Progenitor cell of endocrine pancreas (in vitro differentiated cells): ENCODE results near the gene EPN2. TPM values are rescaled to one million over a fixed set of nuclear protein-coding genes. Genes with fewer than 3 reads are reported as not detected.

Experiments
- DNase-seq: peaks from one replicate; pipeline ENCODE4 v3.0.0; 2021; ENCODE audit warnings: low spot score; ENCODE audit not compliant: unreplicated experiment
- H3K27ac Mint-ChIP-seq: 2 replicates; pipeline ENCODE4 v1.8.0; 2021; ENCODE audit warnings: mild to moderate bottlenecking, moderate library complexity, mixed read lengths
- H3K27me3 Mint-ChIP-seq: 2 replicates; pipeline ENCODE4 v1.8.0; 2021; ENCODE audit warnings: mixed read lengths
- H3K36me3 Mint-ChIP-seq: 2 replicates; pipeline ENCODE4 v1.8.0; 2022; ENCODE audit warnings: mixed read lengths; ENCODE audit not compliant: insufficient read depth
- H3K4me1 Mint-ChIP-seq: 2 replicates; pipeline ENCODE4 v1.8.0; 2021; ENCODE audit warnings: low read depth, mixed read lengths
- H3K4me3 Mint-ChIP-seq: 2 replicates; pipeline ENCODE4 v1.8.0; 2021; ENCODE audit warnings: low read depth, mild to moderate bottlenecking, moderate library complexity, mixed read lengths
- H3K9me3 Mint-ChIP-seq: 2 replicates; pipeline ENCODE4 v1.8.0; 2021; ENCODE audit warnings: low read depth, mixed read lengths
- total RNA-seq: library from RNA; stranded (reverse); gene quantifications from 2 replicates; pipeline ENCODE4 v1.2.1, GENCODE V29; 2021
- TF ChIP-seq, protein P1 (sequence below): fragments of 200-600 bp; sonication (generic); IDR thresholded peaks from one replicate; pipeline ENCODE4 v1.5.0; 2021; ENCODE audit warnings: antibody characterized with exemption, mild to moderate bottlenecking; ENCODE audit not compliant: unreplicated experiment

The EPN2 gene
- total RNA-seq, 1 donor from 2014 or later, result 49.8 TPM

DNA sequence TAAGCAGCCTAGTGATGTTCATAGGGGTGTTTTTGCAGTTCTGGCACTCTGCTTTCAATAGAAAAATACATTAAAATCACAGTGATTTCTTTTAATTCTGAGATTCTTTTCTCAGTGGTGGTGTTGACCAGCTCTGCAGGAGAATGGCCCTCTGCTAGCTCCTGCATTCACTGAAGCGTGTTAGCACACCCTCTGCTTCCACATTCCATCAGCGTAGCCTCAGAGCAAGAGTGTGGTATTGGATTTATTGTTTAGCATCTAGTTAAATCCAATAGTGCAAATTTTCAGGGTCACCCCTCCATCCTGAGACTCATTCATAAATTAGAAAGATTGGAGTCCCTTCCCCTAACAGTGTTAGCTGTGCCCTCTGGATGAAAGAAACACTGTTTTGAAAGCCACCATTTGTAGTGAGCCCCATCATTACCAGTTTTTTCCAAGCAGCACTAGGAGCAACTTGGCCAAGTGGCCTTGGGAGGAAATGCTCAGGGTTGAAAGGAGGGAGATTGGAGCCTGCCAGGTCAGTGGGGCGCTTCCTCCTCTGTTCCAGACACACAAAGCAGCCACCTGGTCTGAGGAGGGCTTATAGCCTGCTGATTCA is 79.7 kb downstream of the EPN2 start:
- Mint-ChIP-seq H3K4me3 (no peak overlapping the region), H3K27ac (peak overlapping the region; percentile 63)

DNA sequence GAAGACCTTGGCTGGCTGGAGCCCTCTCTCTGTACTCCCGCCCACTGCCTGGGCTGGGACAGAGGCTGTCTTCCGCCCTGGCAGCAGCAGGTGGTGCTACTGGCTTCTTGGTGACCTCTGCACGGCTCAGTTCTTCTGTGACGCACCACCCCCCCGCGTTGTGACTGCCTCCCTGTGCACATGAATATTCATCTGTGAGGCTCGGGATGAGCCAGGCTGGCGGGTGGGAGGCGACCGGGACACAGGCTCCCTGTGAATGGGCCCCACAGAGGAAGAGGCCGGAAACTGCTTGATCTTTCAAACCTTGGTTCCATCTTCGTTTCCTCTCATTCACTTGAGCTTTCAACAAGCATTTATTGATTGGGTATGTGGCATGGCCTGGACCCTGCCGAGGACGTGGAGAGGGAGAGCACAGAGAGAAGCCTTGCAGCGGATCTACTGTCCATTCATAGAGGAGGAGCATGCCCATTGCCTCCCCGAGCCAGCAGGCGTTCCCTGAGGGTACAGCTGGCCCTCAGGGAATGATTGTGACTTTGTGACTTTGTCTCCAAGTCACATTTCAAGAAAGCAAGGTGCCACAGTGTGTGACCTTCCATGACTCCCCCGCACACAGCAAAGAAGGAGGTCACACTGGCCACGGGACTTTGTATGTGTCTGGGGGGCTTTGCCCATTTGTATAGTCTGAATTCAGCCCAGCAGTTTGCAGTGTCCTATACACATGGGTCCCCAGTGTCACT is 80.4 kb downstream of the EPN2 start:
- peak; percentile 26 for DNase-seq
- peaks cover 2% of the 10 kb centered on the region for H3K36me3 Mint-ChIP-seq
- H3K27ac Mint-ChIP-seq, result no peak overlapping the region
- no peaks in the 10 kb centered on the region for H3K27me3 Mint-ChIP-seq
- H3K9me3 Mint-ChIP-seq, result no peaks in the 10 kb centered on the region
- no peak overlapping the region for H3K4me3 Mint-ChIP-seq
- TF ChIP-seq, protein P1, sequence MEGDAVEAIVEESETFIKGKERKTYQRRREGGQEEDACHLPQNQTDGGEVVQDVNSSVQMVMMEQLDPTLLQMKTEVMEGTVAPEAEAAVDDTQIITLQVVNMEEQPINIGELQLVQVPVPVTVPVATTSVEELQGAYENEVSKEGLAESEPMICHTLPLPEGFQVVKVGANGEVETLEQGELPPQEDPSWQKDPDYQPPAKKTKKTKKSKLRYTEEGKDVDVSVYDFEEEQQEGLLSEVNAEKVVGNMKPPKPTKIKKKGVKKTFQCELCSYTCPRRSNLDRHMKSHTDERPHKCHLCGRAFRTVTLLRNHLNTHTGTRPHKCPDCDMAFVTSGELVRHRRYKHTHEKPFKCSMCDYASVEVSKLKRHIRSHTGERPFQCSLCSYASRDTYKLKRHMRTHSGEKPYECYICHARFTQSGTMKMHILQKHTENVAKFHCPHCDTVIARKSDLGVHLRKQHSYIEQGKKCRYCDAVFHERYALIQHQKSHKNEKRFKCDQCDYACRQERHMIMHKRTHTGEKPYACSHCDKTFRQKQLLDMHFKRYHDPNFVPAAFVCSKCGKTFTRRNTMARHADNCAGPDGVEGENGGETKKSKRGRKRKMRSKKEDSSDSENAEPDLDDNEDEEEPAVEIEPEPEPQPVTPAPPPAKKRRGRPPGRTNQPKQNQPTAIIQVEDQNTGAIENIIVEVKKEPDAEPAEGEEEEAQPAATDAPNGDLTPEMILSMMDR, result peak; percentile 40
- H3K4me1 Mint-ChIP-seq, result peaks cover 7% of the 10 kb centered on the region

More for the DNA sequence above, 79.7 kb downstream of the EPN2 start:
- H3K4me1 Mint-ChIP-seq, result peaks cover 7% of the 10 kb centered on the region
- no peaks in the 10 kb centered on the region for H3K9me3 Mint-ChIP-seq
- no peaks in the 10 kb centered on the region for H3K27me3 Mint-ChIP-seq
- DNase-seq, result no peak
- TF ChIP-seq, protein P1, result no peak
- peaks cover 2% of the 10 kb centered on the region for H3K36me3 Mint-ChIP-seq

DNA sequence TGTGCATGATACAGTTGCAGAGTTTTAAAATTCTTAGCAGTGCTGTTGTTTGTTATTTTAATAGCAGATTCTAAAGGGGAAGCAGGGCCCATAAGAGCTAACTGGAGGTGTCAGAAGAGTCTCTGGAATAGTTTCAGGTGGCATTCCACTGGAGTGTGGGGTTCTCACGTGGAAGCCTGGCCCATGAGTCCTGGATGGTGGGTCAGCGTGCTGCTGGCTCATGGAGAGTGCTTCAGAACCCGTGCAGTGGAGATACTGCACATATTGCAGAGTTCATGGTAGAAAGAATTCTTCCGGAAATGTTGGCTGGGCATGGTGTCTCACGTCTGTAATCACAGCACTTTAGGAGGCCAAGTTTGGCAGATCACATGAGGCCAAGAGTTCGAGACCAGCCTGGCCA is 81.4 kb downstream of the EPN2 start:
- Mint-ChIP-seq H3K9me3 (no peaks in the 10 kb centered on the region), H3K4me3 (no peak overlapping the region), H3K36me3 (peaks cover 6% of the 10 kb centered on the region), H3K27ac (no peak overlapping the region), H3K27me3 (no peaks in the 10 kb centered on the region), H3K4me1 (peaks cover 7% of the 10 kb centered on the region)
- TF ChIP-seq, protein P1, result no peak
- no peak for DNase-seq

DNA sequence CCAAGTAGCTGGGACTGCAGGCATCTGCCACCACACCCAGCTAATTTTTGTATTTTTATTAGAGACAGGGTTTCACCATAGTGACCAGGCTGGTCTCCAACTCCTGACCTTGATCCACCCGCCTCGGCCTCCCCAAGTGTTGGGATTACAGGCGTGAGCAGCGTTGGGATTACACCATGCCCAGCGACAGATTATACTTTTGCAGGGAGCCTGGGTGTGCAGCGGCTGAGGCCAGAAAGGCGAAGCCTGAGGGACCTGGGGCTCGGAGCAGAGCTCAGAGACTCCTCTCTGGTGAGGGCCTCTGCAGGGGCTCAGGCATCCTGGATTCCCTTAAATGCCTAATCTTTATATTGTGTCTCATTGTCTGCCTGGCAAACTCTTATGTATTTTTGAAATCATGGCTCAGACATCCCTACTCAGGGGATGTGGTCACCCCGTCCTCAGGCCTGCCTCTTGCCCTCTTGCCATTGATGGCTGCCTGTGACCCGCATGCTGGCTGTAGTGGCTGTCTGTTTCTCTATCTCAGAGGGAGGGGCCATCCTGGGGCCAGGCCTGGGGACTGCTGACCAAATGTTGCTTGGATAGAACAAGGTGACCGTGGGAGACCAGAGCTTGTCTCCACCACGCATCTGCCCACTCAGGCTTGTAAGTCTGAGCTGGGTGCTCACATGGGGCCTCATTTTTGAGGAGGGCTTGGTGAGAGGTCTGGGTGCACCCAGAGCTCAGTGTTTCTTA is 82.8 kb downstream of the EPN2 start:
- Mint-ChIP-seq H3K4me1 (peaks cover 7% of the 10 kb centered on the region), H3K9me3 (peaks cover 6% of the 10 kb centered on the region), H3K27ac (no peak overlapping the region), H3K27me3 (no peaks in the 10 kb centered on the region), H3K4me3 (no peak overlapping the region), H3K36me3 (peaks cover 14% of the 10 kb centered on the region)
- DNase-seq, result no peak
- TF ChIP-seq, protein P1, result no peak

DNA sequence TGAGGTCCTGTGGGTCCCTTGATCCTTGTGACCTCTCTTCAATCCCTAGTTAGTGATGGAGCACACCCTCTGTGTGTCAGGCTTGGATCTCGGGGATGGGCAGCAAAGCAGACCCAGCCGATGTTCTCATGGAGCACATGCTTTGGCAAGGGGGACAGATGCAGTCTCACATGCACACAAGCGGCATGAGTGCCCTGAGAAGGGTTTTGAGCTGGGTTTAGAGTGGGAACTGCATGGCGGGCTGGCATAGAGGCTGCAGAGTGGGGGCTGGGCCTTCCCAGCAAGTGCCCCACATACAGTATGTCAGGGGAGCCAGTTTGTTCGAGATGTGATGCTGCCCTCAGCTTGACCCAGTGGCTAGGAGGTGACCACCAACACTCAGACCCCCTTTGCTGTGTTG is 83.7 kb downstream of the EPN2 start:
- H3K27ac Mint-ChIP-seq, result no peak overlapping the region
- peaks cover 20% of the 10 kb centered on the region for H3K36me3 Mint-ChIP-seq

More for the DNA sequence above, 83.7 kb downstream of the EPN2 start:
- peaks cover 16% of the 10 kb centered on the region for H3K9me3 Mint-ChIP-seq
- H3K4me3 Mint-ChIP-seq, result no peak overlapping the region
- TF ChIP-seq, protein P1, result no peak
- H3K4me1 Mint-ChIP-seq, result peaks cover 7% of the 10 kb centered on the region
- DNase-seq, result no peak
- H3K27me3 Mint-ChIP-seq, result no peaks in the 10 kb centered on the region
